Upper lobe of left lung (tissue), 4 donors: ENCODE results near the gene CEBPZOS.

Experiments used
- CTCF ChIP-seq, 6 experiments: fragments of 450-650 bp in 4 of 6; fragments of 200-600 bp in 2 of 6; sonication (generic) in 2 of 6; IDR thresholded peaks; one replicate each; pipeline ENCODE4 v1.5.1; 2016 to 2019; ENCODE audit warnings: antibody characterized with exemption in 6 of 6
- EP300 ChIP-seq, 4 donors: sonication (generic); formaldehyde crosslinking; IDR thresholded peaks; one replicate each; pipeline ENCODE4 v1.5.1; 2017; ENCODE audit warnings: antibody characterized with exemption in 4 of 4, control low read depth in 2 of 4
- POLR2A ChIP-seq, 4 donors: fragments of 450-650 bp; IDR thresholded peaks; one replicate each; pipeline ENCODE4 v1.5.1; 2016 to 2017; ENCODE audit warnings: antibody characterized with exemption in 4 of 4, mild to moderate bottlenecking in 2 of 4
- POLR2AphosphoS5 ChIP-seq, 2 donors: sonication (generic); formaldehyde crosslinking; IDR thresholded peaks; one replicate each; pipeline ENCODE4 v1.5.1; 2017; ENCODE audit warnings: antibody characterized with exemption in 2 of 2

- TF ChIP-seq CTCF (IDR thresholded peaks at IDR 0.05) (no peak), POLR2A (IDR thresholded peaks at IDR 0.05) (no peak), POLR2AphosphoS5 (IDR thresholded peaks at IDR 0.05) (no peak), EP300 (IDR thresholded peaks at IDR 0.05) (no peak)
Measured at GRCh38 chr2:37164757-37165156, 31.5 kb upstream of the CEBPZOS start.
